HG03103 (cell line): ENCODE measurements around the gene PTTG1IP2.

Source experiments
- ATAC-seq: cut with Tn5 transposase; IDR thresholded peaks from one replicate; pipeline ENCODE4 v1.9.1; 2021; ENCODE audit warnings: low read depth; ENCODE audit not compliant: unreplicated experiment

PTTG1IP2 gene

DNA sequence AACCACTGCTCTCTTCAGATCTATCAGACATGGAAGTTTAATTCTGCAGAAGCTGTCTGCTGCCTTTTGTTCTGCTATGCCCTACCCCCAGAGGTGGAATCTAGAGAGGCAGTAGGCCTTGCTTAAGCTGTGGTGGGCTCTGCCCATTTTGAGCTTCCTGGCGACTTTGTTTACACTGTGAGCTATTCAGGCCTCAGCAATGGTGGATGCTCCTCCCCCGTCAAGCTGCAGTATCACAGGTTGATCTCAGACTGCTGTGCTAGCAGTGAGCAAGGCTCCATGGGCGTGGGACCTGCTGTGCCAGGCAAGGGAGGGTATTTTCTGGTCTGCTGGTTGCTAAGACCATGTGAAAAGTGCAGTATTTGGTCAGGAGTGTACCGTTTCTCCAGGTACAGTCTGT is 81.6 kb downstream of the PTTG1IP2 start:
- ATAC-seq = no peak

DNA sequence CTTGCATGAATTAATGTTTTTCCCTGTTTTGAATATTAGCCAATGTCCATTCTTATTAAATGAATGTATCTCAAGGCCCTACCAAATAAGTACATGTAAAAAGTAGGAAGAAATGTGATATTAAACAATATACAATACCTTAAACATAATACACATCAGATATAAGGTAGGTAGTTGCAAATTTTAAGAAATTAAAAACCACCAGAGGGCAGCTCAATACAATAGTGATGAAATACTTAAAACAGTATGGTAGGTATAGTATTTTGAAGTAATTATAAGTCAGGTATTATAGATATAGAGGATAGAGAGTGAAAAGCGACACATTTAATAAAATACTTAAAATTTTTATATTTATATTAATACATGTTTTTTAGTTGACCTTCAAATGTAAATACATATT is 83.1 kb downstream of the PTTG1IP2 start:
- ATAC-seq = no peak

DNA sequence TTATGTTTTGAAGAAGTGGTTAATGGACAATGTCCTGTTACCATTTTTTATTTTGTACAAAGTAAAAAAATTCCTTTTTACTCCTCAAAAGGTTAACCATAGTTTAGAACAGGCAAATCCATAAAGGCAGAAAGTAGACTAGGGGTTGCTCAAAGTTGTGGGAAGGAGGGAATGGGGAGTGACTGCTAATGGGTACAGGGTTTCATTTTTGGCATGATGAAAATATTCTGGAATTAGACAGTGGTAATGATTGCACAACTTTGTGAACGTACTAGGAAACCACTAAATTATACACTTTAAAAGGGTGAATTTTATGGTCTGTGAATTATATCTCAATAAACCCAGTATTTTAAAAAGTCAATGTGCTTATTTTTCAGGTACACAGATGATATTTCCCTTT is 91.3 kb downstream of the PTTG1IP2 start:
- no peak for ATAC-seq
